Measurements from ENCODE around the gene PLIN5. TPM values are rescaled to one million over a fixed set of nuclear protein-coding genes. Genes with fewer than 3 reads are reported as not detected.

PLIN5 gene
- total RNA-seq, 1 experiment from 2014 or later, result 3.9 TPM

DNA sequence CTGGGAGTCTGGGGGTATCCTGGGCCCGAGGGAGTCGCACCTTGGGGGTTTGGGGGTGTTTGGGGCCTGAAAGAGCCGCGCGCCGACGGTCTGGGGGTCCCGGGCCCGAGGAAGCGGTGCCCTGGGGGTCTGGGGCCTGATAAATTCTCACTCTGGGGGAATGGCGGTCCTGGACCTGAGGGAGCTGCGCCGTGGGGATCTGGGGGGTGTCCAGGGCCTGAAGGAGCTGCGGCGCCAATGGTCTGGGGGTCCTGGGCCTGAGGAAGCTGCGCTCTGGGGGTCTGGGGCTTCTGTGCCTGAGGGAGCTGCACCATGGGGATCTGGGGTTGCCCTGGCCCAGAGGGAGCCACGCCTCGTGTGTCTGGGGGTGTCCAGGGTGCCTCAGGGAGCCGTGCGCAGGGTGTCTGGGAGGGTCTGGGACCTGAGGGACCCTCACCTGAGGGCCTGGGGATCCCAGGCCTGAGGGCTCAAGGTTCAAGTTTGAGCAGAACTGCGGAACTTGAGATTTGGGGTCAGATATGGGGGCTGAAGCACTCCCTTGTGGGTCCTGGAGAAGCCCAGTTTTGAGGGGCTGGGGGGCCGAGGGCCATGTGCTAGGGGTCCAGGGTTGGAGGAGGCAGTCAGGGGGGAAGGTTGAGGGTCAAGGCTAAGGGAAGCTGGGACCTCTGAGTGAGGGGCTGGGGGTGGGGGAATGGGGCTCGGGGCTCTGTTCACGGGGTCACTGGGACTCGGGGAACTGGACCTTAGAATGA lies 61.8 kb downstream of the PLIN5 start:
- Histone ChIP-seq H4K91ac (ENCODE audit: insufficient read length, low read depth, low read length) (no peak overlapping the region), H3K14ac (ENCODE audit: insufficient read depth, low read length) (no peak overlapping the region), H2BK15ac (ENCODE audit: low read depth, low read length) (no peak overlapping the region), H3T11ph (ENCODE audit: low read length) (no peak overlapping the region), H3K4me2 (ENCODE audit: insufficient read depth, insufficient read length, low read length) (peak overlapping the region; percentile 74), H3K9me3 (ENCODE audit: control insufficient read depth, low read depth, low read length) (no peaks in the 10 kb centered on the region), H4K5ac (ENCODE audit: insufficient read length, low read depth, low read length) (no peak overlapping the region), H2BK5ac (ENCODE audit: insufficient read length, low read length) (no peak overlapping the region), H2BK20ac (ENCODE audit: low read depth, low read length, poor library complexity, severe bottlenecking) (no peak overlapping the region), H3K27ac (ENCODE audit: insufficient read length, low read depth, low read length) (no peak overlapping the region), H3K4me1 (ENCODE audit: insufficient read depth, low read length) (no peaks in the 10 kb centered on the region; the same call in 1 of the 2 replicates), H4K8ac (replicated peaks; ENCODE audit: insufficient read length, low read depth, low read length) (no peak overlapping the region), H2BK12ac (ENCODE audit: insufficient read length, low read depth, low read length) (no peak overlapping the region), H3K56ac (ENCODE audit: insufficient read length, low read depth, low read length) (no peak overlapping the region), H2AFZ (ENCODE audit: low read length) (no peak overlapping the region), H3K9ac (ENCODE audit: extremely low read depth, insufficient read length, low read length) (peak overlapping the region; percentile 53), H4K20me1 (ENCODE audit: control insufficient read depth, insufficient read depth, insufficient read length) (peaks cover 3% of the 10 kb centered on the region), H3K4ac (ENCODE audit: low read depth, low read length) (no peak overlapping the region), H3K23me2 (ENCODE audit: insufficient read length, low read depth, low read length, poor library complexity, severe bottlenecking) (peaks cover 17% of the 10 kb centered on the region), H2AK5ac (ENCODE audit: insufficient read length, low read length) (no peak overlapping the region), H3K79me1 (ENCODE audit: insufficient read depth, low read depth, low read length, poor library complexity, severe bottlenecking) (peaks cover 12% of the 10 kb centered on the region), H3K79me2 (ENCODE audit: insufficient read depth, low read length) (peaks cover 10% of the 10 kb centered on the region; the same call in 1 of the 2 replicates), H3K27me3 (ENCODE audit: insufficient read depth, low read length) (no peaks in the 10 kb centered on the region), H2BK120ac (ENCODE audit: low read depth, low read length, poor library complexity, severe bottlenecking) (no peak overlapping the region), H3K18ac (ENCODE audit: insufficient read length, low read depth, low read length) (no peak overlapping the region), H3K23ac (ENCODE audit: insufficient read length, low read depth, low read length) (no peak overlapping the region)
- Mint-ChIP-seq H3K27ac (peak overlapping the region; percentile 44 to 83 (median 53); a peak in 3 of 7 replicates), H3K4me3 (peak overlapping the region in 1 of 2 experiments; percentile 88; a peak in 3 of 5 replicates), H3K36me3 (ENCODE audit: insufficient read depth in 1 of 3, low read depth in 3 of 3) (peaks cover 8 to 24% (median 22%) of the 10 kb centered on the region in 3 experiments; a peak in 6 of 7 replicates), H3K9me3 (peaks cover 0 to 3% of the 10 kb centered on the region in 2 experiments; a peak in 2 of 5 replicates), H3K27me3 (ENCODE audit: low read depth) (no peaks in the 10 kb centered on the region), H3K4me1 (peaks cover 7 to 21% of the 10 kb centered on the region in 2 experiments)
- TF ChIP-seq, protein P1, sequence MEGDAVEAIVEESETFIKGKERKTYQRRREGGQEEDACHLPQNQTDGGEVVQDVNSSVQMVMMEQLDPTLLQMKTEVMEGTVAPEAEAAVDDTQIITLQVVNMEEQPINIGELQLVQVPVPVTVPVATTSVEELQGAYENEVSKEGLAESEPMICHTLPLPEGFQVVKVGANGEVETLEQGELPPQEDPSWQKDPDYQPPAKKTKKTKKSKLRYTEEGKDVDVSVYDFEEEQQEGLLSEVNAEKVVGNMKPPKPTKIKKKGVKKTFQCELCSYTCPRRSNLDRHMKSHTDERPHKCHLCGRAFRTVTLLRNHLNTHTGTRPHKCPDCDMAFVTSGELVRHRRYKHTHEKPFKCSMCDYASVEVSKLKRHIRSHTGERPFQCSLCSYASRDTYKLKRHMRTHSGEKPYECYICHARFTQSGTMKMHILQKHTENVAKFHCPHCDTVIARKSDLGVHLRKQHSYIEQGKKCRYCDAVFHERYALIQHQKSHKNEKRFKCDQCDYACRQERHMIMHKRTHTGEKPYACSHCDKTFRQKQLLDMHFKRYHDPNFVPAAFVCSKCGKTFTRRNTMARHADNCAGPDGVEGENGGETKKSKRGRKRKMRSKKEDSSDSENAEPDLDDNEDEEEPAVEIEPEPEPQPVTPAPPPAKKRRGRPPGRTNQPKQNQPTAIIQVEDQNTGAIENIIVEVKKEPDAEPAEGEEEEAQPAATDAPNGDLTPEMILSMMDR (conservative IDR thresholded peaks at IDR 0.05), result no peak
- no peak for DNase-seq
- no CpG with 5 or more reads among the region's 25 CpGs for WGBS (ENCODE audit: extremely low coverage, insufficient read length, low lambda C conversion rate)

Other genes with a start within 250 kb of the PLIN5 start
- gene TMIGD2, start 232.8 kb downstream of the PLIN5 start, total RNA-seq (2021), result 0.26 TPM in 1 of 2 replicates, not detected in the other
- gene FSD1, start 230.6 kb downstream of the PLIN5 start, total RNA-seq (2021), result 53.6 and 53.9 TPM in 2 replicates
- 19.0 and 20.2 TPM in 2 replicates for gene STAP2, start 196.4 kb downstream of the PLIN5 start, total RNA-seq (2021)
- 37.0 and 38.2 TPM in 2 replicates for gene MPND, start 191.7 kb downstream of the PLIN5 start, total RNA-seq (2021)
- gene SH3GL1, start 134.7 kb downstream of the PLIN5 start, total RNA-seq (2021), result 85.5 TPM in 2 replicates
- 143 and 148 TPM in 2 replicates for gene CHAF1A, start 132.6 kb downstream of the PLIN5 start, total RNA-seq (2021)
- 34.1 and 39.0 TPM in 2 replicates for gene UBXN6, start 77.4 kb downstream of the PLIN5 start, total RNA-seq (2021)
- 108 and 117 TPM in 2 replicates for gene HDGFL2, start 62.9 kb downstream of the PLIN5 start, total RNA-seq (2021)
- 0.90 and 1.1 TPM in 2 replicates for gene PLIN4, start 16.7 kb downstream of the PLIN5 start, total RNA-seq (2021)
- 0.24 and 0.50 TPM in 2 replicates for gene LRG1, start 4.8 kb upstream of the PLIN5 start, total RNA-seq (2021)
- gene SEMA6B, start 24.5 kb upstream of the PLIN5 start, total RNA-seq (2021), result 38.4 and 38.7 TPM in 2 replicates
- 3.5 and 4.2 TPM in 2 replicates for gene TNFAIP8L1, start 104.3 kb upstream of the PLIN5 start, total RNA-seq (2021)
- 43.4 and 47.0 TPM in 2 replicates for gene MYDGF, start 135.1 kb upstream of the PLIN5 start, total RNA-seq (2021)
- 43.3 and 46.4 TPM in 2 replicates for gene DPP9, start 188.6 kb upstream of the PLIN5 start, total RNA-seq (2021)